HepG2 (cell line): ENCODE data around the gene SLC35F6. TPM values are rescaled to one million over a fixed set of nuclear protein-coding genes. Genes with fewer than 3 reads are reported as not detected.

Experiments used
- ELF4 ChIP-seq: sonication (generic); formaldehyde crosslinking; IDR thresholded peaks from 2 replicates; pipeline ENCODE4 v1.5.0; 2020; ENCODE audit warnings: missing genetic modification reagents, mild to moderate bottlenecking, moderate library complexity, borderline replicate concordance
- GTF2F1 ChIP-seq: fragments of 150-350 bp; IDR thresholded peaks from 2 replicates; pipeline ENCODE4 v1.6.1; 2014; ENCODE audit warnings: low read length
- NFE2L2 ChIP-seq: fragments of 150-350 bp; IDR thresholded peaks from 2 replicates; pipeline ENCODE4 v1.6.1; 2014; ENCODE audit warnings: low read length
- NFYC ChIP-seq: IDR thresholded peaks from 2 replicates; pipeline ENCODE4 v1.6.1; 2016; ENCODE audit warnings: missing genetic modification reagents, missing compliant biosample characterization
- PAX8 ChIP-seq: sonication (generic); formaldehyde crosslinking; IDR thresholded peaks from 2 replicates; pipeline ENCODE4 v1.8.0; 2022; ENCODE audit warnings: mild to moderate bottlenecking, missing genetic modification reagents, borderline replicate concordance
- RFXANK ChIP-seq: IDR thresholded peaks from 2 replicates; pipeline ENCODE4 v1.6.1; 2016
- SMARCC2 ChIP-seq: fragments of 450-650 bp; IDR thresholded peaks from 2 replicates; pipeline ENCODE4 v1.6.1; 2017; ENCODE audit warnings: antibody characterized with exemption, mild to moderate bottlenecking
- ZNF260 ChIP-seq: sonication (generic); formaldehyde crosslinking; IDR thresholded peaks from 2 replicates; pipeline ENCODE4 v1.4.0; 2020; ENCODE audit warnings: missing genetic modification reagents, low read depth, mild to moderate bottlenecking, borderline replicate concordance
- ZNF343 ChIP-seq: sonication (generic); formaldehyde crosslinking; IDR thresholded peaks from 2 replicates; pipeline ENCODE4 v1.4.0; 2020; ENCODE audit warnings: mild to moderate bottlenecking, missing genetic modification reagents
- ZNF354B ChIP-seq: sonication (generic); formaldehyde crosslinking; IDR thresholded peaks from 2 replicates; pipeline ENCODE4 v1.8.0; 2022; ENCODE audit warnings: mild to moderate bottlenecking, missing genetic modification reagents
- ZNF451 ChIP-seq: sonication (generic); formaldehyde crosslinking; IDR thresholded peaks from 2 replicates; pipeline ENCODE4 v1.5.0; 2020; ENCODE audit warnings: mild to moderate bottlenecking, missing genetic modification reagents
- ZNF563 ChIP-seq: sonication (generic); formaldehyde crosslinking; IDR thresholded peaks from 2 replicates; pipeline ENCODE4 v1.8.0; 2022; ENCODE audit warnings: mild to moderate bottlenecking, moderate library complexity, missing genetic modification reagents
- ZNF572 ChIP-seq: sonication (generic); formaldehyde crosslinking; IDR thresholded peaks from 2 replicates; pipeline ENCODE4 v1.5.1; 2020; ENCODE audit warnings: mild to moderate bottlenecking, missing genetic modification reagents
- ZNF720 ChIP-seq: sonication (generic); formaldehyde crosslinking; IDR thresholded peaks from 2 replicates; pipeline ENCODE4 v1.4.0; 2020; ENCODE audit warnings: missing genetic modification reagents
- polyA plus RNA-seq, 8 experiments: library from polyadenylated mRNA; depleted of rRNA in 3 of 8; stranded (reverse) in 7 of 8; unstranded in 1 of 8; fragments of >200 nt; fragmentation: Illumina TruSeq in 4 of 8; extraction: Trizol in 4 of 8; gene quantifications; 2 replicates each; pipeline versions ENCODE4 v1.2.1 to v1.2.3, GENCODE V29; 2011 to 2016; ENCODE audit warnings: low read depth in 4 of 8, missing spikeins in 1 of 8, mixed read lengths in 1 of 8; ENCODE audit not compliant: insufficient read depth in 1 of 8
- total RNA-seq, 5 experiments: library from RNA; depleted of rRNA; stranded (reverse); fragments of >200 nt; fragmentation: Illumina TruSeq; extraction: Trizol; gene quantifications; 2 replicates each; pipeline ENCODE4 v1.2.3, GENCODE V29; 2016; ENCODE audit warnings: low read depth in 1 of 5
- TF ChIP-seq, protein P1 (sequence below): sonication (generic); formaldehyde crosslinking; IDR thresholded peaks from 2 replicates; pipeline ENCODE4 v1.5.1; 2020; ENCODE audit warnings: mild to moderate bottlenecking, missing genetic modification reagents
- TF ChIP-seq, protein P2 (sequence below), 2 experiments: fragments of 450-650 bp in 1 of 2; sonication (generic) in 1 of 2; formaldehyde crosslinking in 1 of 2; IDR thresholded peaks; 2 replicates each; pipeline versions ENCODE4 v1.6.1 to v1.8.0; 2016 to 2022; ENCODE audit warnings: antibody characterized with exemption in 1 of 2, mild to moderate bottlenecking in 1 of 2, missing genetic modification reagents in 1 of 2

The SLC35F6 gene
- total and polyA plus RNA-seq, 2 of the 13 experiments (the other 11 are each of a cell fraction or from before 2014, with no cell fraction given): 15.2 to 21.2 TPM

DNA sequence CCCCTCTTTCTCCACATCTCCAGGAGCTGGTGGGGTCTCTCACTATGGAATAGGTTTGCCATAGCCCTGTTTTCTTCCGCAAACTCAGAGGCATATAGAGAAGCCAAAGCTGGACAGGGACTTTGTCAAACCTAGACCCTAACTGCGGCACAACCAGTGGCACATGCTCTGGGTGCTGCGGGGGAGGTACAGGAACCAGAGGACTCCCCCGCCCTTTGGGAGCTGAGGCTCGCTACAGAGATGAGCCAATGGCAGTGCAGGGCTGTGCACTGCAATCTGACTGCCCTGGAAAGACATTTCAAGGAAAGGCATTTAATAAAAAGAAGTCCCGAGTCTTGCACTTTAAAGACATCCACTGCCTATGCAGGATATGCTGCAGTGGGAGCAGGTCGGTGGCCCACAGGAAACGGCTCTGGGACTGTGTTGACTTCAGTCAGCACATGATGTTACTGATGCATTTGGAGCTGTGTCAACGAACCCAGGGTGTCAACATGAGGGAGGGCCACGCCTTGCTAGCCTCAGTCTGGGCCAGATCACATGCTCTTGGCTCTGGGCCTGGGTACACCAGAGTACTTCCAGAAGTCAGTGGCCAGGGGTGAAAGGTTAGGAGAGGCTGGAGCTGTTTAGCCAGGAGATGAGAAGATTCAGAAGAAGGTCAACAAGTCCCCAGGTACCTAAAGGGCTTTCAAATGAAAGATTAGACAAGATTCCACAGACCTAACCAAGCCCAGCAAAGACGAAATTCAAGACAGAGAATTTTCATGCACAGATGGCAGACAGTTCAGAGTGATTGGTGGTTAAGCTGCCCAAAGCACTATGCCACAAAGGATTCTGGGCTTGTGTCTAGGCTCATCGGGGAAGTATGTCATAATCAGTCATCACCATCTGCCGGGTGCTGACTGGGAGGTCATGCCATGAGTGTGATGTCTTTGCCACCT, 8.2 kb downstream of the SLC35F6 start (continued):
- TF ChIP-seq PAX8 (CRISPR knock-in tag): no peak
- TF ChIP-seq NFE2L2: no peak
- TF ChIP-seq, protein P1, sequence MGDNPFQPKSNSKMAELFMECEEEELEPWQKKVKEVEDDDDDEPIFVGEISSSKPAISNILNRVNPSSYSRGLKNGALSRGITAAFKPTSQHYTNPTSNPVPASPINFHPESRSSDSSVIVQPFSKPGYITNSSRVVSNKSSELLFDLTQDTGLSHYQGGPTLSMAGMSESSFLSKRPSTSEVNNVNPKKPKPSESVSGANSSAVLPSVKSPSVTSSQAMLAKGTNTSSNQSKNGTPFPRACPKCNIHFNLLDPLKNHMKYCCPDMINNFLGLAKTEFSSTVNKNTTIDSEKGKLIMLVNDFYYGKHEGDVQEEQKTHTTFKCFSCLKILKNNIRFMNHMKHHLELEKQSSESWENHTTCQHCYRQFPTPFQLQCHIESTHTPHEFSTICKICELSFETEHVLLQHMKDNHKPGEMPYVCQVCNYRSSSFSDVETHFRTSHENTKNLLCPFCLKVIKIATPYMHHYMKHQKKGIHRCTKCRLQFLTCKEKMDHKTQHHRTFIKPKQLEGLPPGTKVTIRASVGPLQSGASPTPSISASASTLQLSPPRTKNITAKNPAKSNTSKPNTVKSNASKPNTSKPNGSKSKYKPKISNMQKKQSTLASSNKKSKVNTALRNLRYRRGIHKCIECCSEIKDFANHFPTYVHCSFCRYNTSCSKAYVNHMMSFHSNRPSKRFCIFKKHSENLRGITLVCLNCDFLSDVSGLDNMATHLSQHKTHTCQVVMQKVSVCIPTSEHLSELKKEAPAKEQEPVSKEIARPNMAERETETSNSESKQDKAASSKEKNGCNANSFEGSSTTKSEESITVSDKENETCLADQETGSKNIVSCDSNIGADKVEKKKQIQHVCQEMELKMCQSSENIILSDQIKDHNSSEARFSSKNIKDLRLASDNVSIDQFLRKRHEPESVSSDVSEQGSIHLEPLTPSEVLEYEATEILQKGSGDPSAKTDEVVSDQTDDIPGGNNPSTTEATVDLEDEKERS (CRISPR knock-in tag): no peak
- no peak for TF ChIP-seq SMARCC2
- no peak for TF ChIP-seq ZNF260
- no peak for TF ChIP-seq RFXANK
- TF ChIP-seq ELF4 (CRISPR knock-in tag): no peak
- no peak for TF ChIP-seq GTF2F1
- TF ChIP-seq ZNF720: no peak
- TF ChIP-seq ZNF563: peak; percentile 64; the same call in 1 of the 2 replicates
- no peak for TF ChIP-seq ZNF572 (CRISPR knock-in tag)
- TF ChIP-seq ZNF354B (CRISPR knock-in tag): no peak
- no peak for TF ChIP-seq ZNF343
- TF ChIP-seq ZNF451: no peak
- TF ChIP-seq, protein P2, sequence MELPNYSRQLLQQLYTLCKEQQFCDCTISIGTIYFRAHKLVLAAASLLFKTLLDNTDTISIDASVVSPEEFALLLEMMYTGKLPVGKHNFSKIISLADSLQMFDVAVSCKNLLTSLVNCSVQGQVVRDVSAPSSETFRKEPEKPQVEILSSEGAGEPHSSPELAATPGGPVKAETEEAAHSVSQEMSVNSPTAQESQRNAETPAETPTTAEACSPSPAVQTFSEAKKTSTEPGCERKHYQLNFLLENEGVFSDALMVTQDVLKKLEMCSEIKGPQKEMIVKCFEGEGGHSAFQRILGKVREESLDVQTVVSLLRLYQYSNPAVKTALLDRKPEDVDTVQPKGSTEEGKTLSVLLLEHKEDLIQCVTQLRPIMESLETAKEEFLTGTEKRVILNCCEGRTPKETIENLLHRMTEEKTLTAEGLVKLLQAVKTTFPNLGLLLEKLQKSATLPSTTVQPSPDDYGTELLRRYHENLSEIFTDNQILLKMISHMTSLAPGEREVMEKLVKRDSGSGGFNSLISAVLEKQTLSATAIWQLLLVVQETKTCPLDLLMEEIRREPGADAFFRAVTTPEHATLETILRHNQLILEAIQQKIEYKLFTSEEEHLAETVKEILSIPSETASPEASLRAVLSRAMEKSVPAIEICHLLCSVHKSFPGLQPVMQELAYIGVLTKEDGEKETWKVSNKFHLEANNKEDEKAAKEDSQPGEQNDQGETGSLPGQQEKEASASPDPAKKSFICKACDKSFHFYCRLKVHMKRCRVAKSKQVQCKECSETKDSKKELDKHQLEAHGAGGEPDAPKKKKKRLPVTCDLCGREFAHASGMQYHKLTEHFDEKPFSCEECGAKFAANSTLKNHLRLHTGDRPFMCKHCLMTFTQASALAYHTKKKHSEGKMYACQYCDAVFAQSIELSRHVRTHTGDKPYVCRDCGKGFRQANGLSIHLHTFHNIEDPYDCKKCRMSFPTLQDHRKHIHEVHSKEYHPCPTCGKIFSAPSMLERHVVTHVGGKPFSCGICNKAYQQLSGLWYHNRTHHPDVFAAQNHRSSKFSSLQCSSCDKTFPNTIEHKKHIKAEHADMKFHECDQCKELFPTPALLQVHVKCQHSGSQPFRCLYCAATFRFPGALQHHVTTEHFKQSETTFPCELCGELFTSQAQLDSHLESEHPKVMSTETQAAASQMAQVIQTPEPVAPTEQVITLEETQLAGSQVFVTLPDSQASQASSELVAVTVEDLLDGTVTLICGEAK (IDR thresholded peaks at IDR 0.05): no peak
- TF ChIP-seq, protein P2 (CRISPR knock-in tag; IDR thresholded peaks at IDR 0.05): no peak
- TF ChIP-seq NFYC (CRISPR knock-in tag): no peak
